Keratinocyte (primary cell): ENCODE measurements around the gene GRAP. TPM values are rescaled to one million over a fixed set of nuclear protein-coding genes. Genes with fewer than 3 reads are reported as not detected.

Source experiments
- DNase-seq: peaks from one replicate; pipeline ENCODE4 v3.0.0-alpha.2; 2011; ENCODE audit warnings: low read depth, missing footprints, low spot score
- FAIRE-seq: peaks from 2 replicates; lab custom pipeline; 2011; peaks lifted over from hg19 to GRCh38; lab: Jason Lieb, UNC
- H2AFZ ChIP-seq: 2 replicates; pipeline ENCODE4 v1.6.0; 2012; ENCODE audit warnings: low read length, control low read depth, inconsistent platforms; ENCODE audit not compliant: control insufficient read depth
- H3K27ac ChIP-seq: 2 replicates; pipeline ENCODE4 v1.5.1; 2011; ENCODE audit warnings: low read length; ENCODE audit not compliant: control insufficient read depth, insufficient read depth
- H3K27me3 ChIP-seq: 3 replicates; pipeline ENCODE4 v1.6.0; 2011; ENCODE audit warnings: low read length; ENCODE audit not compliant: control insufficient read depth, insufficient read depth; ENCODE audit errors: extremely low read depth
- H3K36me3 ChIP-seq, 2 experiments: 2 replicates in 1 of 2; 3 replicates in 1 of 2; pipeline ENCODE4 v1.5.1; 2011; ENCODE audit warnings: low read length in 2 of 2, mild to moderate bottlenecking in 1 of 2; ENCODE audit not compliant: control insufficient read depth in 2 of 2, insufficient read depth in 2 of 2; ENCODE audit errors: extremely low read depth in 1 of 2
- H3K4me1 ChIP-seq: 3 replicates; pipeline ENCODE4 v1.5.1; 2011; ENCODE audit warnings: low read length; ENCODE audit not compliant: control insufficient read depth, insufficient read depth; ENCODE audit errors: extremely low read depth
- H3K4me2 ChIP-seq: 3 replicates; pipeline ENCODE4 v1.6.0; 2011; ENCODE audit warnings: low read depth, low read length; ENCODE audit not compliant: control insufficient read depth, insufficient read depth; ENCODE audit errors: extremely low read depth
- H3K4me3 ChIP-seq, 3 experiments: fragments of 200-600 bp in 1 of 3; sonication (generic) in 1 of 3; 2 replicates in 2 of 3; 3 replicates in 1 of 3; pipeline ENCODE4 v1.5.1; 2011 to 2016; ENCODE audit warnings: low read length in 3 of 3, mild to moderate bottlenecking in 3 of 3, control low read depth in 2 of 3, inconsistent platforms in 1 of 3, low read depth in 1 of 3, mixed read lengths in 1 of 3, mixed run types in 1 of 3, moderate library complexity in 1 of 3; ENCODE audit not compliant: control insufficient read depth in 2 of 3, insufficient read depth in 2 of 3; ENCODE audit errors: extremely low read depth in 1 of 3
- H3K79me2 ChIP-seq: 2 replicates; pipeline ENCODE4 v1.6.0; 2012; ENCODE audit warnings: low read length; ENCODE audit not compliant: control insufficient read depth, insufficient read depth
- H3K9ac ChIP-seq: 3 replicates; pipeline ENCODE4 v1.6.0; 2011; ENCODE audit warnings: low read length; ENCODE audit not compliant: control insufficient read depth, insufficient read depth; ENCODE audit errors: extremely low read depth
- H3K9me1 ChIP-seq: 3 replicates; pipeline ENCODE4 v1.6.0; 2011; ENCODE audit warnings: low read length; ENCODE audit not compliant: control insufficient read depth, insufficient read depth; ENCODE audit errors: extremely low read depth
- H3K9me3 ChIP-seq: 2 replicates; pipeline ENCODE4 v1.5.1; 2012; ENCODE audit warnings: low read depth, low read length; ENCODE audit not compliant: control insufficient read depth
- H4K20me1 ChIP-seq: 3 replicates; pipeline ENCODE4 v1.6.0; 2011; ENCODE audit warnings: low read length; ENCODE audit not compliant: control insufficient read depth, insufficient read depth; ENCODE audit errors: extremely low read depth
- EZH2 ChIP-seq: IDR thresholded peaks from one replicate; pipeline ENCODE4 v1.6.1; 2012; ENCODE audit warnings: inconsistent platforms, mild to moderate bottlenecking, low read length, moderate library complexity
- dilution Hi-C: fragments of 300-500 bp; cut with MboI; formaldehyde crosslinking; loops from one replicate; pipeline ENCODE4 v1.7.0; 2020; ENCODE audit warnings: low sequenced_read_pairs; ENCODE audit not compliant: extremely low pct_ligation_motif_present
- polyA plus RNA-seq, 5 experiments: library from polyadenylated mRNA; depleted of rRNA in 3 of 5; stranded (reverse) in 3 of 5; stranded (forward) in 1 of 5; unstranded in 1 of 5; fragments of >200 nt; gene quantifications; 1 replicate in 1 of 5; 2 replicates in 3 of 5; 3 replicates in 1 of 5; pipeline versions ENCODE4 v1.2.1 to v1.2.3, GENCODE V29; 2011 to 2012; ENCODE audit warnings: missing spikeins in 2 of 5, low read depth in 1 of 5, low replicate concordance in 1 of 5
- TF ChIP-seq, protein P1 (sequence below), 3 experiments: IDR thresholded peaks in 1 of 3; conservative IDR thresholded peaks in 1 of 3; optimal IDR thresholded peaks in 1 of 3; 2 replicates in 2 of 3; 3 replicates in 1 of 3; pipeline versions ENCODE3 to v1.5.1; 2011; ENCODE audit warnings: low read length in 3 of 3, mild to moderate bottlenecking in 3 of 3, moderate library complexity in 2 of 3, control low read depth in 1 of 3, inconsistent platforms in 1 of 3; ENCODE audit not compliant: insufficient read depth in 2 of 3; ENCODE audit errors: extremely low read depth in 1 of 3

GRAP gene
- polyA plus RNA-seq, 1 donor (not counting 4 experiments of a cell fraction or from before 2014, with no cell fraction given) = 0.03 TPM

DNA sequence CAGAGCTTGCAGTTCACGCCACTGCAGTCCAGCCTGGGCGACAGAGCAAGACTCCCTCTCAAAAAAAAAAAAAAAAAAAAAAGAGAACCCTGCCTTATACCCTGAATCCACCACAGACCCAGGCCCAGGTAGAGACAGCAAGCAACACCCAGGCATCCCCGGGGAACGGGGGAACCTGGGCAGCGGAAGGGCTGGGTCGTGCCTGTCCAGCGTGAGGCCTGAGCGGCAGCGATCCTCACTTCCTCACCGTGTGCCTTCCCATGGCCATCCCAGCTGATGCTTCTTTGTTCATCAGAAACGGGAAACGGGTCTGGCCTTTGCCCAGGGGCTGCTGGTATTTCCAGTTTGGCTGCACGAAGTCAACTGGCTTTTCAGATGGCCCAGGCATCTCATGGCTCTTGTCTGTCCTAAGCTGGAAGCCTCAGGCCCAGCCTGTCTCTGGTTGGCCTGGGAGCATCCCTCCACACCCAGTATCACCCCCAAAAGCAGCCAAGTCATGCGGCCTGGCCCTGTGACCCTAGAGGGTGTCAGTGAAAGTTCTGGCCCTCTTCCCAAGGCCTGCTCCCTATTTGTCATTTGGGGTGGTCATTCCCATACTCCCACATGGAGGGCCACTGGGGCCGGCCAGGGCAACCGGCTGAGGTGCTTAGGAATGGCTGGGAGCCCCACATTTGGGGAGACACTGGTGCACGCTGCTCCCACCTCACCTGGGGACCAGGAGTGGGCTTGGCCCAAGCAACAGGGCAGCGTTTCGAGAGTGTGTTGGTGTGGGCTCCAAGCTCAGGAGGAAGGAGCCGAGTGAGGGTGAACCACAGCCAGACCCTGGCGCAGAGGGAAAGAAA is 62.3 kb downstream of the GRAP start:
- no peak overlapping the region for H2AFZ ChIP-seq
- H3K27ac ChIP-seq = no peak overlapping the region
- H3K9me1 ChIP-seq = peaks cover 6% of the 10 kb centered on the region
- H3K9ac ChIP-seq = no peak overlapping the region
- no peaks in the 10 kb centered on the region for H3K9me3 ChIP-seq
- peaks cover 32% of the 10 kb centered on the region for H3K79me2 ChIP-seq
- dilution Hi-C loops = no loop called here
- DNase-seq (no peak), FAIRE-seq (no peak)
- TF ChIP-seq, protein P1, sequence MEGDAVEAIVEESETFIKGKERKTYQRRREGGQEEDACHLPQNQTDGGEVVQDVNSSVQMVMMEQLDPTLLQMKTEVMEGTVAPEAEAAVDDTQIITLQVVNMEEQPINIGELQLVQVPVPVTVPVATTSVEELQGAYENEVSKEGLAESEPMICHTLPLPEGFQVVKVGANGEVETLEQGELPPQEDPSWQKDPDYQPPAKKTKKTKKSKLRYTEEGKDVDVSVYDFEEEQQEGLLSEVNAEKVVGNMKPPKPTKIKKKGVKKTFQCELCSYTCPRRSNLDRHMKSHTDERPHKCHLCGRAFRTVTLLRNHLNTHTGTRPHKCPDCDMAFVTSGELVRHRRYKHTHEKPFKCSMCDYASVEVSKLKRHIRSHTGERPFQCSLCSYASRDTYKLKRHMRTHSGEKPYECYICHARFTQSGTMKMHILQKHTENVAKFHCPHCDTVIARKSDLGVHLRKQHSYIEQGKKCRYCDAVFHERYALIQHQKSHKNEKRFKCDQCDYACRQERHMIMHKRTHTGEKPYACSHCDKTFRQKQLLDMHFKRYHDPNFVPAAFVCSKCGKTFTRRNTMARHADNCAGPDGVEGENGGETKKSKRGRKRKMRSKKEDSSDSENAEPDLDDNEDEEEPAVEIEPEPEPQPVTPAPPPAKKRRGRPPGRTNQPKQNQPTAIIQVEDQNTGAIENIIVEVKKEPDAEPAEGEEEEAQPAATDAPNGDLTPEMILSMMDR (optimal IDR thresholded peaks at IDR 0.05 in 1 of 3, IDR thresholded peaks at IDR 0.05 in 1 of 3, conservative IDR thresholded peaks at IDR 0.05 in 1 of 3; ENCODE audit: extremely low read depth in 1 of 3, insufficient read depth in 2 of 3, low read length in 3 of 3) = no peak
- no peak for TF ChIP-seq EZH2
- H4K20me1 ChIP-seq = peaks cover 21% of the 10 kb centered on the region
- peaks cover 52 to 67% of the 10 kb centered on the region in 2 experiments for H3K36me3 ChIP-seq
- no peak overlapping the region for H3K4me2 ChIP-seq
- no peaks in the 10 kb centered on the region for H3K27me3 ChIP-seq
- no peak overlapping the region for H3K4me3 ChIP-seq
- peaks cover 28% of the 10 kb centered on the region for H3K4me1 ChIP-seq

DNA sequence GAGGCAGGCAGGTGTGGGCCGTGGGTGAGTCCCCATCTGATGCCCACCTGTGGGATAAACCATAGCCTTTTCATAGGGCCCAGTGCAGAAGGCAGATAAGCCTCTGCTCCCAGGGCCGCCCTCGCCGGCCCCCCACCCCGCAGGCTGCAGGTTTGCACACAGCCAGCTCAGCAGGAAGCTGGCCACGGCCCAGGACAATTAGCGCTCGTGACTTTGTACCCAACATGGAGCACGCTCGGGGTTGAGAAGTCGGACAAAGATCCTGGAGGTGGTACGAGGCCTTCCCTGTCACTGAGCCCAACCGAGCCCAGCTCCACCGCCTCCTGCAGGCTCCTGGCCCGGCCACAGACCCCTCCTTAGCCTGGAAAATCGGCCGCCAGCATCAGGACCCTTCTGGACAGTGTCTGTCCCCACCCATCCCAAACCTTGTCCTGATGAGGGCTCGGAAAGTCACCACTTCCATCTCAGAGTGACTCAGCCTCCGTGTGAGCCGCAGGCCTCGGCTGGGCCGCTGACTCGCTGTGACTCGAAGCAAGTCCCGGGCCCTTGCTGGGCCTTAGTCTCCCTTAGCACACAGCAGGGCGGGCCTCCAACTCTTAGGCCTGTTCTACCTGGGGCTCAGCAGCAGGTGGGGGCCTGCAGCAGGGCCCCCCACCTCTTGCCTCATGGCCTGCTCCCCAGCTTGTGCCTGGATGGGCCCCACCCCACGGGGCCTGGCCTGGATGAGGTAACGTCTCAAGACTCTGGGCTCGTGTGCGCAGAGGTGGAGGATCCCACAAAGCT is 64.9 kb downstream of the GRAP start:
- Histone ChIP-seq H2AFZ (no peak overlapping the region), H3K9ac (peak overlapping the region; percentile 60)

More for the DNA sequence above, 64.9 kb downstream of the GRAP start:
- Histone ChIP-seq H4K20me1 (peaks cover 17% of the 10 kb centered on the region), H3K4me2 (peak overlapping the region; percentile 35), H3K9me1 (peaks cover 6% of the 10 kb centered on the region), H3K9me3 (no peaks in the 10 kb centered on the region), H3K27me3 (no peaks in the 10 kb centered on the region), H3K79me2 (peaks cover 17% of the 10 kb centered on the region), H3K27ac (peak overlapping the region; percentile 68), H3K4me3 (no peak overlapping the region), H3K4me1 (peaks cover 28% of the 10 kb centered on the region), H3K36me3 (peaks cover 54 to 75% of the 10 kb centered on the region in 2 experiments)
- DNase-seq = no peak
- FAIRE-seq = peak; percentile 84
- TF ChIP-seq, protein P1 (optimal IDR thresholded peaks at IDR 0.05 in 1 of 3, IDR thresholded peaks at IDR 0.05 in 1 of 3, conservative IDR thresholded peaks at IDR 0.05 in 1 of 3; ENCODE audit: extremely low read depth in 1 of 3, insufficient read depth in 2 of 3, low read length in 3 of 3) = no peak
- TF ChIP-seq EZH2 = no peak
- dilution Hi-C loops = no loop called here
